ENCODE results near the gene HIP1R.
A peak's percentile ranks its signal among the peaks of the same experiment; 100 is the strongest.
"Not testable (repeated sequence)": the region's sequence is repeated elsewhere in the genome, so short reads cannot be mapped to it uniquely, and the experiment has no call there.

HIP1R gene

DNA sequence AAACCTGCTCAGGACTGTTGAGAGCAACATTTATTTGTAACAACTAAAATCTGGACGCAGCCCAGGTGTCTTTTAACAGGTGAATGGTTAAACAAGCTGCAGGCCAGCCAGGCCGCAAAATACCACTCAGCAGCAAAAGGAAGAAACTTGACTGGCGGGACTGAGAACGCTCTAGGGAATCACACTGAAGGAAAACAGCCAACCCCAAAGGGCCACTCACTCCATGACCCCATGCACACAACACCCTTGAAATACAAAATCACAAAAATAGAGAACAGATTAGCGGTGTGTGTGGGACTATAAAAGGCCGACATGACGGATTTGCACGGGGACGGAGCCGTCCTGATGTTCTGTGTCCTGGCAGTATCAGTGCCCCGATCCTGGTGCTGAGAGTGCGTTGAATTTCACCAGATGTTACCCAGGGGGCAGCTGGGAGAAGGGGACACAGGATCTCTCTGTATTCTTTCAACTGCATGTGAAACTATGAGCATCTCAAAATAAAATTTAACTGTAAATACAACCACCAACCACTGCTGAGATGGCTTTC, 37.6 kb downstream of the HIP1R start:
- H3K27ac ChIP-seq (ENCODE audit: insufficient read depth in 1 of 2, low read depth in 1 of 2, low read length in 2 of 2, poor library complexity in 1 of 2, severe bottlenecking in 2 of 2) = peak overlapping the region in 1 of 2 experiments; percentile 80

GRCh38 chr12:122873540-122873939, 38.3 kb downstream of the HIP1R start:
- Histone ChIP-seq H3K27ac (ENCODE audit: insufficient read depth in 1 of 2, low read depth in 1 of 2, low read length in 2 of 2, poor library complexity in 1 of 2, severe bottlenecking in 2 of 2) (peak overlapping the region in 1 of 2 experiments; percentile 80), H3K9me3 (ENCODE audit: control extremely low read depth in 1 of 5, control insufficient read depth in 4 of 5, insufficient read depth in 2 of 5, low read depth in 1 of 5, low read length in 4 of 5) (no peaks in the 10 kb centered on the region), H3K4me1 (ENCODE audit: control extremely low read depth in 1 of 4, control insufficient read depth in 4 of 4, insufficient read depth in 4 of 4, low read length in 3 of 4) (peaks cover 20 to 77% (median 65%) of the 10 kb centered on the region in 4 experiments), H3K36me3 (ENCODE audit: control insufficient read depth in 4 of 4, insufficient read depth in 4 of 4, low read length in 3 of 4) (peaks cover 14 to 36% (median 21%) of the 10 kb centered on the region in 4 experiments), H3K4me3 (ENCODE audit: control insufficient read depth in 1 of 7, extremely low read depth in 1 of 7, insufficient read depth in 4 of 7, low read depth in 2 of 7, low read length in 6 of 7) (no peak overlapping the region), H3K27me3 (replicated peaks in 2 of 5; ENCODE audit: control insufficient read depth in 4 of 5, insufficient read depth in 5 of 5, low read length in 4 of 5) (no peaks in the 10 kb centered on the region)
- ChIA-PET POLR2A (no interaction called here), CTCF (interaction anchor here (1.0 to 19.7 kb wide), 4 partner anchors 9 to 78 kb away, joined by 3 to 421 read pairs (median 12); no protein-coding TSS in a partner anchor)
- 90% methylated on average over 2 of the region's 4 CpGs for WGBS (ENCODE audit: insufficient coverage)
- DNase-seq = no peak

More for the DNA sequence above, 37.6 kb downstream of the HIP1R start:
- H3K4me3 ChIP-seq (ENCODE audit: control insufficient read depth in 1 of 7, extremely low read depth in 1 of 7, insufficient read depth in 4 of 7, low read depth in 2 of 7, low read length in 6 of 7) = peak overlapping the region in 3 of 7 experiments; percentile 66 to 75 (median 70)
- 93% methylated on average over 9 of the region's 12 CpGs for WGBS (ENCODE audit: insufficient coverage)
- peaks cover 15 to 43% (median 26%) of the 10 kb centered on the region in 4 experiments for H3K36me3 ChIP-seq (ENCODE audit: control insufficient read depth in 4 of 4, insufficient read depth in 4 of 4, low read length in 3 of 4)
- no peaks in the 10 kb centered on the region for H3K9me3 ChIP-seq (ENCODE audit: control extremely low read depth in 1 of 5, control insufficient read depth in 4 of 5, insufficient read depth in 2 of 5, low read depth in 1 of 5, low read length in 4 of 5)
- H3K4me1 ChIP-seq (ENCODE audit: control extremely low read depth in 1 of 4, control insufficient read depth in 4 of 4, insufficient read depth in 4 of 4, low read length in 3 of 4) = peaks cover 18 to 71% (median 62%) of the 10 kb centered on the region in 4 experiments
- no peaks in the 10 kb centered on the region for H3K27me3 ChIP-seq (replicated peaks in 2 of 5; ENCODE audit: control insufficient read depth in 4 of 5, insufficient read depth in 5 of 5, low read length in 4 of 5)
- CTCF ChIA-PET = interaction anchor here (2.0 to 19.7 kb wide), 6 partner anchors 9 to 78 kb away, joined by 7 to 421 read pairs (median 26); no protein-coding TSS in a partner anchor
- POLR2A ChIA-PET = interaction anchor here (0.6 to 2.3 kb wide), 2 partner anchors 10 to 13 kb away, joined by 3 to 8 read pairs; no protein-coding TSS in a partner anchor
- DNase-seq = no peak

DNA sequence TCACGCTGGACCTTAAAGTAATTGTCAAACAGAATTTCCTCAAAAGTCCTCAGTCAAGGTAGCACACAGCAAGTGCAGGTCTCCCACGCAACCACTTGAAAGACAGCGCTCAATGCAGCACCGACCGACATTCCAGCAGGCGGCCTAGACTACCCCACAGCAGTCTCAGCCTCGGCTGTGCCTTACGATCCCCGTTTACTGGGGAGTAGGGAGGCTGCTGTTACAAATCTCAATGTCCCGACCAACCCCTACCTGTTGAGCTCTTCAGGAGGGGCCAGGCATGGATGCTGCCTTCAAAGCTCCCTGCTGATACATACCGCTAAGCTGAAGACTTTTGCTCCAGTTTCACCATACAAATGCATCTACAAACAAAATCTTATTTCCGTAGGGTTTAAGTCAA, 38.8 kb downstream of the HIP1R start:
- CTCF ChIA-PET = interaction anchor here (0.7 to 19.7 kb wide), 5 partner anchors 10 to 117 kb away, joined by 3 to 421 read pairs (median 3); no protein-coding TSS in a partner anchor
- Histone ChIP-seq H3K4me3 (ENCODE audit: control insufficient read depth in 1 of 7, extremely low read depth in 1 of 7, insufficient read depth in 4 of 7, low read depth in 2 of 7, low read length in 6 of 7) (no peak overlapping the region), H3K9me3 (ENCODE audit: control extremely low read depth in 1 of 5, control insufficient read depth in 4 of 5, insufficient read depth in 2 of 5, low read depth in 1 of 5, low read length in 4 of 5) (no peaks in the 10 kb centered on the region), H3K36me3 (ENCODE audit: control insufficient read depth in 4 of 4, insufficient read depth in 4 of 4, low read length in 3 of 4) (peaks cover 8 to 32% (median 17%) of the 10 kb centered on the region in 4 experiments), H3K4me1 (ENCODE audit: control extremely low read depth in 1 of 4, control insufficient read depth in 4 of 4, insufficient read depth in 4 of 4, low read length in 3 of 4) (peaks cover 21 to 82% (median 69%) of the 10 kb centered on the region in 4 experiments), H3K27me3 (replicated peaks in 2 of 5; ENCODE audit: control insufficient read depth in 4 of 5, insufficient read depth in 5 of 5, low read length in 4 of 5) (no peaks in the 10 kb centered on the region), H3K27ac (ENCODE audit: insufficient read depth in 1 of 2, low read depth in 1 of 2, low read length in 2 of 2, poor library complexity in 1 of 2, severe bottlenecking in 2 of 2) (no peak overlapping the region)
- POLR2A ChIA-PET = interaction anchor here (0.7 kb wide), 1 partner anchor 71 kb away, joined by 3 read pairs; no protein-coding TSS in a partner anchor
- DNase-seq = no peak
- WGBS (ENCODE audit: insufficient coverage) = 97% methylated on average over 12 of the region's 12 CpGs

- ChIA-PET CTCF (interaction anchor here (9.1 to 13.7 kb wide), 2 partner anchors 19 to 73 kb away, joined by 149 to 171 read pairs; partner anchors contain the start of gene VPS37B), POLR2A (no interaction called here)
- no peak overlapping the region for H3K4me3 ChIP-seq (ENCODE audit: control insufficient read depth in 1 of 7, extremely low read depth in 1 of 7, insufficient read depth in 4 of 7, low read depth in 2 of 7, low read length in 6 of 7)
- no peaks in the 10 kb centered on the region for H3K27me3 ChIP-seq (replicated peaks in 2 of 5; ENCODE audit: control insufficient read depth in 4 of 5, insufficient read depth in 5 of 5, low read length in 4 of 5)
- DNase-seq = no peak
- 86% methylated on average over 3 of the region's 7 CpGs for WGBS (ENCODE audit: insufficient coverage)
- H3K9me3 ChIP-seq (ENCODE audit: control extremely low read depth in 1 of 5, control insufficient read depth in 4 of 5, insufficient read depth in 2 of 5, low read depth in 1 of 5, low read length in 4 of 5) = no peaks in the 10 kb centered on the region
- H3K27ac ChIP-seq (ENCODE audit: insufficient read depth in 1 of 2, low read depth in 1 of 2, low read length in 2 of 2, poor library complexity in 1 of 2, severe bottlenecking in 2 of 2) = no peak overlapping the region
- H3K4me1 ChIP-seq (ENCODE audit: control extremely low read depth in 1 of 4, control insufficient read depth in 4 of 4, insufficient read depth in 4 of 4, low read length in 3 of 4) = peaks cover 22 to 91% (median 75%) of the 10 kb centered on the region in 4 experiments
- H3K36me3 ChIP-seq (ENCODE audit: control insufficient read depth in 4 of 4, insufficient read depth in 4 of 4, low read length in 3 of 4) = peaks cover 2 to 21% (median 9%) of the 10 kb centered on the region in 4 experiments
These were observed 40.4 kb downstream of the HIP1R start for GRCh38 chr12:122875590-122876220.

- Histone ChIP-seq H3K36me3 (ENCODE audit: control insufficient read depth in 4 of 4, insufficient read depth in 4 of 4, low read length in 3 of 4) (peaks cover 2 to 17% (median 8%) of the 10 kb centered on the region in 4 experiments), H3K4me1 (ENCODE audit: control extremely low read depth in 1 of 4, control insufficient read depth in 4 of 4, insufficient read depth in 4 of 4, low read length in 3 of 4) (peaks cover 22 to 91% (median 75%) of the 10 kb centered on the region in 4 experiments)
- WGBS (ENCODE audit: insufficient coverage) = no CpG with 5 or more reads among the region's 5 CpGs
- H3K27ac ChIP-seq (ENCODE audit: insufficient read depth in 1 of 2, low read depth in 1 of 2, low read length in 2 of 2, poor library complexity in 1 of 2, severe bottlenecking in 2 of 2); H3K27me3 ChIP-seq (replicated peaks in 2 of 5; ENCODE audit: control insufficient read depth in 4 of 5, insufficient read depth in 5 of 5, low read length in 4 of 5); H3K4me3 ChIP-seq (ENCODE audit: control insufficient read depth in 1 of 7, extremely low read depth in 1 of 7, insufficient read depth in 4 of 7, low read depth in 2 of 7, low read length in 6 of 7); POLR2A ChIA-PET; H3K9me3 ChIP-seq (ENCODE audit: control extremely low read depth in 1 of 5, control insufficient read depth in 4 of 5, insufficient read depth in 2 of 5, low read depth in 1 of 5, low read length in 4 of 5); DNase-seq: not testable (repeated sequence)
- CTCF ChIA-PET = interaction anchor here (9.0 to 13.7 kb wide), 3 partner anchors 12 to 72 kb away, joined by 83 to 171 read pairs (median 149); partner anchors contain the start of gene VPS37B
These were observed 41.0 kb downstream of the HIP1R start for GRCh38 chr12:122876281-122876680.

GRCh38 chr12:122876731-122877130, 41.5 kb downstream of the HIP1R start:
- CTCF ChIA-PET = interaction anchor here (9.0 to 13.7 kb wide), 3 partner anchors 13 to 72 kb away, joined by 83 to 171 read pairs (median 149); partner anchors contain the start of gene VPS37B
- no peak for DNase-seq
- Histone ChIP-seq H3K36me3 (ENCODE audit: control insufficient read depth in 4 of 4, insufficient read depth in 4 of 4, low read length in 3 of 4) (peaks cover 2 to 17% (median 8%) of the 10 kb centered on the region in 4 experiments), H3K9me3 (ENCODE audit: control extremely low read depth in 1 of 5, control insufficient read depth in 4 of 5, insufficient read depth in 2 of 5, low read depth in 1 of 5, low read length in 4 of 5) (no peaks in the 10 kb centered on the region), H3K4me3 (ENCODE audit: control insufficient read depth in 1 of 7, extremely low read depth in 1 of 7, insufficient read depth in 4 of 7, low read depth in 2 of 7, low read length in 6 of 7) (no peak overlapping the region), H3K27me3 (replicated peaks in 2 of 5; ENCODE audit: control insufficient read depth in 4 of 5, insufficient read depth in 5 of 5, low read length in 4 of 5) (no peaks in the 10 kb centered on the region), H3K27ac (ENCODE audit: insufficient read depth in 1 of 2, low read depth in 1 of 2, low read length in 2 of 2, poor library complexity in 1 of 2, severe bottlenecking in 2 of 2) (no peak overlapping the region), H3K4me1 (ENCODE audit: control extremely low read depth in 1 of 4, control insufficient read depth in 4 of 4, insufficient read depth in 4 of 4, low read length in 3 of 4) (peaks cover 23 to 91% (median 75%) of the 10 kb centered on the region in 4 experiments)
- WGBS (ENCODE audit: insufficient coverage) = 84% methylated on average over 3 of the region's 3 CpGs
- POLR2A ChIA-PET = interaction anchor here (1.2 kb wide), 1 partner anchor 13 kb away, joined by 4 read pairs; no protein-coding TSS in a partner anchor
